ENCODE measurements around the gene SLC9C2. TPM values are rescaled to one million over a fixed set of nuclear protein-coding genes. Genes with fewer than 3 reads are reported as not detected.

The SLC9C2 gene
- total RNA-seq, 1 experiment from 2014 or later: not detected

GRCh38 chr1:173561263-173561662, 41.6 kb downstream of the SLC9C2 start:
- no peak overlapping the region for H3K4me3 Mint-ChIP-seq
- peaks cover 16% of the 10 kb centered on the region for H3K9me3 Mint-ChIP-seq
- no peak overlapping the region for H3K27ac Mint-ChIP-seq
- H3K4me1 Mint-ChIP-seq: no peaks in the 10 kb centered on the region
- peaks cover 6% of the 10 kb centered on the region for H3K36me3 Mint-ChIP-seq
- TF ChIP-seq TEAD4 (CRISPR knock-in tag; IDR thresholded peaks at IDR 0.05) (no peak), CDX4 (CRISPR knock-in tag; IDR thresholded peaks at IDR 0.05; ENCODE audit: borderline replicate concordance) (no peak), PREB (CRISPR knock-in tag; IDR thresholded peaks at IDR 0.05; ENCODE audit: borderline replicate concordance) (no peak), ATF6 (CRISPR knock-in tag; IDR thresholded peaks at IDR 0.05) (no peak), PRDM15 (CRISPR knock-in tag; IDR thresholded peaks at IDR 0.05) (no peak), E2F4 (CRISPR knock-in tag; IDR thresholded peaks at IDR 0.05; ENCODE audit: borderline replicate concordance, low read depth) (no peak), ARID4B (CRISPR knock-in tag; IDR thresholded peaks at IDR 0.05; ENCODE audit: borderline replicate concordance) (no peak)
- DNase-seq (ENCODE audit: low spot score) (no peak), ATAC-seq (no peak)
- ChIA-PET POLR2A (no interaction called here), CTCF (no interaction called here)
- H3K27me3 Mint-ChIP-seq (ENCODE audit: low read depth): no peaks in the 10 kb centered on the region

GRCh38 chr1:173560285-173560880, 42.5 kb downstream of the SLC9C2 start:
- ChIA-PET CTCF (no interaction called here), POLR2A (no interaction called here)
- no peak for DNase-seq (ENCODE audit: low spot score)
- H3K36me3 Mint-ChIP-seq: peaks cover 6% of the 10 kb centered on the region
- ATAC-seq: no peak
- no peak overlapping the region for H3K27ac Mint-ChIP-seq
- H3K4me3 Mint-ChIP-seq: no peak overlapping the region
- H3K27me3 Mint-ChIP-seq (ENCODE audit: low read depth): no peaks in the 10 kb centered on the region
- H3K4me1 Mint-ChIP-seq: no peaks in the 10 kb centered on the region
- peaks cover 11% of the 10 kb centered on the region for H3K9me3 Mint-ChIP-seq
- TF ChIP-seq ZNF671 (CRISPR knock-in tag; IDR thresholded peaks at IDR 0.05) (no peak), JAZF1 (CRISPR knock-in tag; IDR thresholded peaks at IDR 0.05) (no peak), ZNF232 (CRISPR knock-in tag; IDR thresholded peaks at IDR 0.05) (no peak), ARID4B (CRISPR knock-in tag; IDR thresholded peaks at IDR 0.05; ENCODE audit: borderline replicate concordance) (no peak), FOXP4 (CRISPR knock-in tag; IDR thresholded peaks at IDR 0.05) (no peak)
